ENCODE results near the gene CACNG1.
"Not testable (repeated sequence)": the region's sequence is repeated elsewhere in the genome, so short reads cannot be mapped to it uniquely, and the experiment has no call there.

Gene CACNG1

DNA sequence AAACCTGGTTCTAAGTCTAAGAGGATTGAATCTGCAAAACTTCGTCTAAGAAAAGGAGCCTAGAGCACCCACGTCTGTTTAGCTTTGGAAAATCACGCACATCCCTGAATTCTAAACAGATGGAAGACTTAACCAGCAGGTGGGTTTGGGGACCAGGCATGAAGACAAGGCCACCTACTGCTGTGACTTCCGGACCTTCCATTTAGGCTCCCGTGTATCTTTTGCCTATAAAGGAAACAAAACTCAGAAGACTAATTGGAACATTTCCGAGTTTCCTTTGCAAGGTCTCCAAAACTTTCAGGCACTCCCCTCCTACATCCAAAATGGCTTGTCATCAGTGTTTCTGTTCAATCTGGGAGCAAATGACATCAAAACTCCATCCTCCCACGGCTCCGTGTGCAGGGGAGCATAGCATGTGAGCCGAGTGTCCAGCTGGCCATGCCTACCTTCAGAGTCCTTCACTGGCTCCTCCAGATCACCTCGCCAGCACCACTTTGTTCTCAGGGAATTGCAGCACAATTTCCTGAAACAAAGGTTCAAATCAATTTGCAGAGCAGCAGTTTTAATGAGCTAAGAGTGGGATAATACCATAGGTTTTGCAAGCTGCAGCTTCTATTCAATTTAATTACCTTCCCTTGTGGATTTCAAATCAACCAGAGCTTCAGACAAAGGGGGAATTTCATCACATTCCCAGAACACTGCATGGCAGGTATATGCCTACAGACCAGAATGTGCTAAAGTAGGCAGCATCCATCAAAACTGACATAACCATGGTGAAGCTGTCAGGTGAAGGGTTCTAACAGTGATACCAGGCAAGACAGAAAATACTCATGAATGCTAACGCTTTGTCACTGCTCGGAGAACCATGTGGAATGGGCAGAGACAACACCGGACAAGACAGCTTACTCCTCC, 23.5 kb downstream of the CACNG1 start:
- TF ChIP-seq GATA1 (IDR thresholded peaks at IDR 0.05; ENCODE audit: low read depth, low read length), result no peak
- no peak for TF ChIP-seq POLR2A (IDR thresholded peaks at IDR 0.05; ENCODE audit: low read length)
- no peak for DNase-seq

DNA sequence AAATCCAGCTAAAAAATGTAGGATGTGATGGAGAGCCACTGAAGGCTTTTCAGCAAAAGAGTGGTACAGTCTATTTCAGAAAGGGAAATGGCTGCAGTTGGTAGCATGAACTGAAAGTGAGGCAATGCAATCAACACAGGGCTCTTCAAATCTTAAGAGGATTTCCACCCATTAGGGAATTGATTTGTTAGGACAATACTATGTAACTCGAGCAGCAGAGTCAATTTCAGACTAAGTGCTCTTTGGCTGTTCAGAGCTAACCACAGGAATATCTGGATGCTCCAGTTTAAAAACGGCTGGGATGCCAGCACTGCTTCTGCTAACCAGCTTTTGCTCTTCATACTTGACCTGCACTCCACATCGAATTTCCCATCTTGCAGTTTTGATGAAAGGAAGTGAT, 24.6 kb downstream of the CACNG1 start:
- TF ChIP-seq GATA1 (IDR thresholded peaks at IDR 0.05; ENCODE audit: low read depth, low read length) (no peak), POLR2A (IDR thresholded peaks at IDR 0.05; ENCODE audit: low read length) (no peak)
- no peak for DNase-seq

DNA sequence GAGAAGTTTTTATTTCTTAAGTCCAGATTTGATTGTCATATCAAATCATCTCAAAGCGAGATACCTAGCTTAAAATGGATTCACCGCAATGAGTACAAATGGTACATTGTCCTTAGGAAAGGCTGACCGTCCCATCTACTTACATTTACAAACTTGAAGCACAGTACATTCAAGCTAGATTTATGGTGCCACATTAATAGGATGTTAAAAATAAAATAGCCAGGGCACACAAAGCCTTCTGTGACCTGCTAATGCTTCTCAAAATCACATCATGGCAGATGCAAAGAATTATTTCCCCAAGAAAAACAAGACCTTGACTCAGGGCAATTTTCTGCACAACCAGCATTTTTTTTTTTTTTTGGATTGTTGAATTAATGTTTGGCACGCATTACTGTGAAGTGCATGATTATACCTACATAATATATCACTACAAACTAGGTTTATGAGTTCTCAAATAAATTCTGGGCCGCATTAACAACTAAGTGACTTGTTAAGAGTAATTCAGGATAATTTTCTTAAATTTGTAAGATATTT, 25.3 kb downstream of the CACNG1 start:
- TF ChIP-seq GATA1 (IDR thresholded peaks at IDR 0.05; ENCODE audit: low read depth, low read length) (no peak), POLR2A (IDR thresholded peaks at IDR 0.05; ENCODE audit: low read length) (no peak)
- no peak for DNase-seq

DNA sequence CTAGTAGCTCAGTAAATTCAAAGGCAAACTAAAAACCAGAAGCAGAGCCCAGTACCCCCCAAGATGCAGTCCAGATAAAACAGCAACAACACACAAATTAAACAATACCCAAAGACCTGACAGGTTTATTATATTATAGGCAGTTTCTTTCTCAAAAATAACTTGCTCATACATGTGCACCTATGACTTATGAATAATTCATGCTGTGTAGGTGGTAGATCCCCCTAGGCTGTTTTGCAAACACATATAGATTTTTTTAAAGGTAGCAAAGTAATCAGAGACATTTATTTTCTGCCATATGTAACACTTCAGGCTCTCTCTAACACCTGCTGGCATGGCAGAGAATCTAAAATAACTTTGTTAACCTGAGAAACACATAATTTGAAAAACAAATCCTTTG, 27.2 kb downstream of the CACNG1 start:
- DNase-seq, result no peak
- TF ChIP-seq GATA1 (IDR thresholded peaks at IDR 0.05; ENCODE audit: low read depth, low read length) (no peak), POLR2A (IDR thresholded peaks at IDR 0.05; ENCODE audit: low read length) (no peak)

DNA sequence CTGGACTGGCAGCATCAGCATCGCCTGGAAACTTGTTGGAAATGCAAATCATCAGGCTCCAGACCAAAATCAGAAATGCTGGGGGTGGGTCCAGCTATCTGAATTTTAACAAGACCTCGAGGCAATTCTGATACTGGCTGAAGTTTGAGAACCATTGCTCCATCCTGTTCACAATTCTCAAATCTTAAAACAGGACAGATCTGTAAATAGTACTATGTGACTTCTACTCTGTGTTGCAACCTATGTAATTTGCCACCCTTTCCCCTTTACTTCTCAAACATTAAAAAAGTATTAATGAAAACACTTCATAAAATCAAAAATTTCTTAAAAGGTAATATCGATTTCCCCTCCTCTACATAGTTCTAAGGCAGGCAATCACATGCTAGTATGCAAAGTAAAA, 28.5 kb downstream of the CACNG1 start:
- no peak for TF ChIP-seq GATA1 (IDR thresholded peaks at IDR 0.05; ENCODE audit: low read depth, low read length)
- TF ChIP-seq POLR2A (IDR thresholded peaks at IDR 0.05; ENCODE audit: low read length), result no peak
- DNase-seq, result no peak

DNA sequence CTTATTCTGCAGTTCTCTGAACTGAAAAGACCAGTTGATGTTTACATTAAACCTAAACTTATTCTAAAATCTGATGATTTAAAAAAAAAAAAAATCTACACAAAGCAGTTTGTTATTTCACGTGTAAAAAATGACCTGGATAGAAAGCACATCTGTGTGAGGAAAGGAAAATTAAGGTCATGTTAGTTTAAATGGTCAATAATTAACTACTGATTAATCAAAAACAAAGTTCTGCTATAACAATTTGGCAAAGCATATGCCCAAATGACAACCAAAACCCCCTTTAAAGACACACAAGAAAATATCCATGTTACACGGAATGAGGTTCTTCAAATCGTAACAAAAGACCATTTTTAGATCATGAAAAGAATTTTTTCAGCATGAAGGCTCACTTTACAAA, 30.4 kb downstream of the CACNG1 start:
- TF ChIP-seq POLR2A (IDR thresholded peaks at IDR 0.05; ENCODE audit: low read length) (no peak), GATA1 (IDR thresholded peaks at IDR 0.05; ENCODE audit: low read depth, low read length) (no peak)

DNA sequence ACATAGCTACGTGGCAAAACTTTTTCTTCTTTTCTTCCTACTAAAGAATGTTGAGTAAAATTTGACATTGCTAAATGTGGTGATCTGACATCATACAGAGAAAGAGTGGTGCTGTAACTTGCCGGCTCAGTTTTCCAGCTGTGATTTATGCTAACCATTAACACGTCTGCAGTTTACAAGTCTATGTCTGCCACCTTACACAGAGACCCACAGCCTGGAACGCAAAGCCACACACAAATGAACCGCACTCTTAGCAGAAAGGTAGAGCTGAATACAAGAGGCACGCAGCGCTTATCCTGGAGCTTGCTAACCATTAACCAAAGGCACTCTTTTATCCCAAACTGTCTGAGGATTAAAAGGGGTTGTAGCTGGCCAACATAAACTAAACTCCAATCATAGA, 31.9 kb downstream of the CACNG1 start:
- no peak for DNase-seq
- TF ChIP-seq GATA1 (IDR thresholded peaks at IDR 0.05; ENCODE audit: low read depth, low read length) (no peak), POLR2A (IDR thresholded peaks at IDR 0.05; ENCODE audit: low read length) (no peak)

More for the DNA sequence above, 30.4 kb downstream of the CACNG1 start:
- DNase-seq, result no peak

DNA sequence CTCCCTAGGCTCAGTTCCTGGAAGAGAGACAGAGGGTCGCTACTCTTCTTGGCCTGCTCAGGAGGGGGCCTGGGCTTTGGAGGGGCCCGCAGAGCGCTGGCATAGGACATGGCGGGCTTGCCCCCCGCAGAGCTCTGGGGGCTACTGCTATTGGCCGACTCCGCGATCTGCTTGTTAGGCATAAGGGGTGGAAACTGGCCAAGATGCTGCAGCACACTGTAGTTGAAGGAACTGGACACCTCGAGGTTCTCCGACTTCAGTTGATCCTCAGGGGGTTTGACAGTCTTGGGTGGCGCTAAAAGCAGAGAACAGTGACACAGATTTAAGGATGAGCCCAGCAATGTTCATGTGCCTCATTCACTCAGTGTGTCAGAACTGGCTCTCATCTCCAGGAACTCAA, 33.9 kb downstream of the CACNG1 start:
- no peak for DNase-seq
- TF ChIP-seq POLR2A (IDR thresholded peaks at IDR 0.05; ENCODE audit: low read length) (no peak), GATA1 (IDR thresholded peaks at IDR 0.05; ENCODE audit: low read depth, low read length) (no peak)

DNA sequence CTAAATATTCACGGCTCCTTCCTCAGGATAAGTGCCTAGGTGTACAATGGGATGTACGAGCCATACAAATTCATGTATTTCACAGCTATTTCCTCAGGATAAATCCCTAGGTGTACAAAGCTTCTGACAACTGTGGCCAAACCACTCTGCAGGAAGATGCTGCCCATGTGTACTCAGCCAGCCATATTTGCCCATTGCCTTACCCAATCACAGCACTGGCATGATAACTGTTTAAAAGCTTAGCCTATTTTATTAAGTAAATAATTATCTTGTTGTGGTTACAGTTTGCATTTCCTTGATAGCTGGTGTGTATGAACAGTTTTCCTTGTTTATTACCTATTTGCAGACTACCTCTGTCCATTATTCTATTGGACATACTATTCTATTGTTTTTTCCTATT, 35.1 kb downstream of the CACNG1 start:
- DNase-seq, result no peak
- TF ChIP-seq GATA1 (IDR thresholded peaks at IDR 0.05; ENCODE audit: low read depth, low read length) (no peak), POLR2A (IDR thresholded peaks at IDR 0.05; ENCODE audit: low read length) (no peak)

DNA sequence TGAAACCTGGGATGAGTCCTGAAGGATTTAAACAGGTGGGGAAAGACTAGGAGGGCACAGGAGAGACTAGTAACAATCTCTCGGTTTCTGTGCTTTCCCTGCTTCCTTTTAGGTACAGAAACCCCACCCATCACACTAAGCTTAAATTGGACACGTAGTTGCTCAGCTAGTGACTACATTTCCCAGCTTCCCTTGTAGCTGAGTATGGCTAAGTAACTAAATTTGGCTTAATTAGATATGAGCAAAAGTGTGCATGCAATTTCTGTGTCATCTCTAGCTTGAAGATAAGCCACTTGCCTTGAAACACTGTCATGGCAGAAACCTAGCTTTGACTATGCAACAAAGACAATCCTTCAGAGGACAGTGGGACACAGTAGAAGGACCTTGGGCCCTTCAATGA, 36.5 kb downstream of the CACNG1 start:
- TF ChIP-seq GATA1 (IDR thresholded peaks at IDR 0.05; ENCODE audit: low read depth, low read length), result no peak
- TF ChIP-seq POLR2A (IDR thresholded peaks at IDR 0.05; ENCODE audit: low read length), result no peak
- peak; percentile 8 to 22 for DNase-seq

DNA sequence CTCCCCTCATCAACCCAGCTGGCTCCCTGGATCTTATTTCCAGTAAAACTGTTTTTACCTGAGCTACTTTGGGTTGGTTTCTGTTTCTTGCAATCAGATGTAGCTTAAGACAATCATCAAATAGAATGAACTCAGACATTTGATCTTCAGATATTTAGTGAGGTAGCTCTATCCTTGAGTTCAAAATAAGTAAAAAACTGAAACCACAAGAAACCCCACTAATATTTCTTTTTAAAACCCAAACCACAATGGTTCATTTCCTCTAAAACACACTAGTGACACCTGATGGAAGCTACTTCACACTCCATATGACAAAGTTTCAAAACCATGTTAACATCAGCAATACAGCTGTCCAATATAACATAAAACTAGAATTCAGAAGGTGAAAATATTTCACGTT, 37.8 kb downstream of the CACNG1 start:
- DNase-seq, result no peak

DNA sequence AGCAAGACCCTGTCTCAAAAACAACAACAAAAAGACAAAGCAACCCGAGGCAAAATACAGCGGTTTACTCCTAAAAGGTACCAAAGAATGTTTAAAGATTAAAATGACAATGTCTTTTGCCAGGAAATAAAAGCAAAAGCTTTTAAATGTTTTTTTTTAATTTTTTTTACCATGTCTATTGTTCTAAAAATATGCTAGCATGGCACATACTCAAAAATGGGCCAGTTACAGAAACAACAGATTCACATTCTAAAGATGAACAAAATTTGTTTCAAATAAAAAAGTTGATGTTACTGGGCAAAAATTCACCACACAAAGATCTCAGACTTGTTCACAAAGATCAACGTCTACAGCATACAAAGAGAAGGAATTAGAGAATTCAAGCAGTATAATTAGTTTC, 41.1 kb downstream of the CACNG1 start:
- no peak for DNase-seq
- TF ChIP-seq POLR2A (IDR thresholded peaks at IDR 0.05; ENCODE audit: low read length) (no peak), GATA1 (IDR thresholded peaks at IDR 0.05; ENCODE audit: low read depth, low read length) (no peak)

More for the DNA sequence above, 37.8 kb downstream of the CACNG1 start:
- TF ChIP-seq POLR2A (IDR thresholded peaks at IDR 0.05; ENCODE audit: low read length), result no peak
- TF ChIP-seq GATA1 (IDR thresholded peaks at IDR 0.05; ENCODE audit: low read depth, low read length), result no peak

DNA sequence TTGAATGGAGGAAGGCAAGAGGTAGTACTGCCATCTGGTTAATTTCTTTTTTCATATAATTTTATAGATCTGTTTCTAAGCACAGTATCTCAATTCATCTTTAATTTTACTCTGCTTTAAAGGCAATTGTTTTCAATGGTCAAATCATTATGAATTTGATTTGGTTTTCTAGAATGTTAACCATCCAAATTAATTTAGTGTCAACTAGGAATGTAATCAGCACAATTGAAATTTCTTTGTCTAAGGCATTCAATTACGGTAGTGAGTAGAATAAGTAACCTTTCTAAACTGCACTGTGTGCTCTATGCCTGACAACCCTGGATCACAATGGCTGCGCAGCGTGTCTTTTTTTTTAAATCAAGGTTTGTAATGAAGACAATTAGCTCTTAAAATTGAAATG, 44.3 kb downstream of the CACNG1 start:
- TF ChIP-seq POLR2A (IDR thresholded peaks at IDR 0.05; ENCODE audit: low read length) (no peak), GATA1 (IDR thresholded peaks at IDR 0.05; ENCODE audit: low read depth, low read length) (no peak)
- no peak for DNase-seq

DNA sequence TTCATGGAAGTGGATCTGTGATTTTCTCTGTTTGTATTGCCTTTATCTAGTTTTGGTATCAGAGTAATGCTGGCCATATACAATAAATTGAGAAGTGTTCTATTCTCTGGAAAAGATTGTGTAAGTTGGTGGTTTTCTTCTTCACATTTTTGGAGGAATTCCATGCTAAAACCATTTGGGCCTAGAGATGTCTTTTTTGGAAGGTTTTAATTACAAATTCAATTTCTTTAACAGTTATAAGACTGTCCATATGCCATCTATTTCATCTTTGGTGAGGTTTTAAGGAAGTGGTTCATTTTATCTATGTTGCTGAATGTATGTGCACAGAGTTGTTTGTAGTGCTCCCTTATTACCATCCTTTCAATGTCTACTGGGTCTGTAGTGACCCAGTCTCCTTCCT, 46.0 kb downstream of the CACNG1 start:
- no peak for TF ChIP-seq POLR2A (IDR thresholded peaks at IDR 0.05; ENCODE audit: low read length)
- no peak for TF ChIP-seq GATA1 (IDR thresholded peaks at IDR 0.05; ENCODE audit: low read depth, low read length)
- DNase-seq, result no peak

DNA sequence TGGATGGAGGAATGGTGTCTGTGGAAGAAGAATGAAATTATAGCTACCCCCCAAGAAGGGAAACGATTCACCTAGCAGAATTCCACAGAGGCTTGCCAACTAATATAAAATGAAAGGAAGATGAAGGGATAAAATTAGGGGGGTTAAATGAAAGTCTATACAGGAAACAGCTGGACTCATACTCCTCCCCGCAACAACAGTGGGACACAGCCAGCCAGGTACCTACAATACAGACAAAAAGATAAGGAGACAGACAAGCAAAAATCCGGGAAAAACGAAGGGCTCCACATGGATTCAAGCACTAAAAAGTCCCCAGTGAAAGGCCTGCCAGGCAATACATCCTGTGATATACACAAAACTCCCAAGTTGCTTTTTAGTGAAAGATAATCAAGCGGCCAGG, 47.9 kb downstream of the CACNG1 start:
- no peak for TF ChIP-seq POLR2A (IDR thresholded peaks at IDR 0.05; ENCODE audit: low read length)
- TF ChIP-seq GATA1 (IDR thresholded peaks at IDR 0.05; ENCODE audit: low read depth, low read length), result no peak
- DNase-seq, result no peak

DNA sequence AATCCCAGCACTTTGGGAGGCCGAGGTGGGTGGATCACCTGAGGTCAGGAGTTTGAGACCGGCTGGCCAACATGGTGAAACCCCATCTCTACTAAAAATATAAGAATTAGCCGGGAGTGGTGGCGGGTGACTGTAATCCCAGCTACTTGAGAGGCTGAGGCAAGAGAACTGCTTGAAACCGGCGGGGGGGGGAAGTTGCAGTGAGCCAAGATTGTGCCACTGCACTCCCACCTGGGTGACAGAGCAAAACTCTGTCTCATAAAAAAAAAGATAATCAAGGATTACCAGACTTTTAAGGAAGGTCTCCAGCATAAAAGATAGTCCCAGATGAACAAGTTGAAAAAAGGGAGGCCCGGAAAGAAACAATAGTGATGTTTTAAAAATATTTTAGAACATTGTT, 48.4 kb downstream of the CACNG1 start:
- DNase-seq, result not testable (repeated sequence)

All from erythroblast (primary cell).